CD4-positive, alpha-beta T cell treated with Interleukin-6 for 4 hours (primary cell): ENCODE measurements around the gene NXNL2.
A peak's percentile ranks its signal among the peaks of the same experiment; 100 is the strongest.

Source experiments
- DNase-seq: peaks from one replicate; pipeline ENCODE4 v3.0.0-alpha.2; 2020; ENCODE audit warnings: mixed read lengths

Gene NXNL2

DNA sequence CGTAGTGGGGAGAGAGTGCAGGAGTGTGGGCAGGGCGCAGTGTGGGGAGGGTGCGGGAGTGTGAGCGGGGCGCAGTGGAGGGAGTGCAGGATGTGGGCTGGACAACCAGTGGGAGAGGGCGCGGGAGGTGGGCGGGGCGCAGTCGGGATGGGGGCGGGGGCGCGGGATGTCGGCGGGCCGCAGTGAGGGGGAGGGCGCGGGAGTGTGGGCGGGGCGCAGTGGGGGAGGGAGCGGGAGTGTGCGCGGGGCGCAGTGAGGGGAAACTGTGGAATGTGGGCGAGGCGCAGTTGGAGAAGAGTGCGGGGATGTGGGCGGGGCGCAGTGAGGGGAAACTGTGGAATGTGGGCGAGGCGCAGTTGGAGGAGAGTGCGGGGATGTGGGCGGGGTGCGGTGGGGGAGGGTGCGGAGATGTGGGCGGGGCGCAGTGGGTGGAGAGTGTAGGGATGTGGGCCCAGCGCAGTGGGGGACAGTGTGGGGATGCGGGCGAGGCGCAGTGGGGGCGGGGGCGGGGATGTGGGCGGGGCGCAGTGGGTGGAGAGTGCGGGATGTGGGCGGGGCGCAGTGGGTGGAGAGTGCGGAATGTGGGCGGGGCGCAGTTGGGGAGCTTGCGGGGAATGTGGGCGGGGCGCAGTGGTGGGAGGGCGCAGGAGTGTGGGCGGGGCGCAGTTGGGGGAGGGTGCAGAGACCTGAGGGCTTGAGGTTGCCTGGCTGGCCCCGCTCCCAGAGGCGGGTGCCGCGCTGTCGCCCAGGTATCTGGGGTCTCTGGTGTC is at the start of gene NXNL2:
TSS of gene NXNL2 (plus strand) at position 723 of the 770 bp plus-strand sequence. CDS start 257 bp downstream, outside the sequence.
- DNase-seq: peak; percentile 65

- no peak for DNase-seq
Observed at GRCh38 chr9:88488166-88488565, 46.8 kb upstream of the NXNL2 start.

DNA sequence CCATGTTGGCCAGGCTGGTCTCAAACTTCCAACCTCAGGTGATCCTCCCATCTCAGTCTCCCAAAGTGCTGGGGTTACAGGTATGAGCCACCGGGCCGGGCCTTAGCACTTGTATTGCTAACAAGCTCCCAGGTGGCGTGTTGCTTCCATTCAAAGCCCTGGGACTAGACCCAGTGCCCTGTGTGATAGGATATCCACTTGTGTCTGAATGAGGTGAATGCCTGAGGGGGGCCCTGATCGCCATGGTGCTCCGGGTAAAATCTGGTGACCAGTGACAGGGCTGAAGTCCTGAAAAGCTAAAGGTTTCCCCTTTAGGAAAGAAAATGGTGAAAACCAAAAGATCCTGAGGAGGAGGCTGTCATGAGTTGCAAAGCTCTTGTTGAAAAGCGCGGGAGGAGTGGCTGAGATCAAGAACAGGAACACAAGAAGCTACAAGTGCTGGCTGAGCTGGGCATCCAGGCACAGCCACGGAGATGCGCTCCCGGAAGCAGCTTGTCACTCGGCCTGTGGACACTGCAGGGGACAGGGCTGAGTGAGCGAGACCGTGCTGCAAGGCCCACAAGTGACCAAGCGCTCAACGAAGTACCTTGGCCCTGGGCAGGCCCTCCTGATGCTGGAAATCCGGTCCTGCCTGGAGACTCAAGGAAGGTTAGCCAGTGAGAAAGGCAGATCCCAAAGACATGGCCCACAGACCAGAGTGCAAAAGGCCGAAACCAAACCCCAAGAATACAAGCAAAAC is 39.8 kb upstream of the NXNL2 start:
- no peak for DNase-seq

DNA sequence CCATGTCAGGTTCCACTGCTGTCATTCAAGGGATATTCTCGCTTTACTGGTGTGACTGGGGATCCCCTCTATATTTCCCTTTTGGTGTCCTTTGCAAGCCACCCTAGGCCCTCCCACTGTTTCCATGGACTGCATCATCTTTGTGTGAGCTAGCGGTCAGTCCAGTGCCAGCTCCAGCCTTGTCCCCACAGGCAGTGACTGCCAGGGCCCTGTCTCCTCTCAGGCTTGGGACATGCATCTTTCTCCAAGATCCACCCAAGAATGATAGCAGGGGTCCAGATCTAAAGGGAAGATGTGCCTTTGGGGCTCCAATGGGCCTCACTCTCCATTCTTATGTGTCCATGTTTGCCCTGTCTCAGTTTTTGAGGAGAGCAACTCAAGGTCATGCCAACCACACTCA is 37.8 kb upstream of the NXNL2 start:
- no peak for DNase-seq

DNA sequence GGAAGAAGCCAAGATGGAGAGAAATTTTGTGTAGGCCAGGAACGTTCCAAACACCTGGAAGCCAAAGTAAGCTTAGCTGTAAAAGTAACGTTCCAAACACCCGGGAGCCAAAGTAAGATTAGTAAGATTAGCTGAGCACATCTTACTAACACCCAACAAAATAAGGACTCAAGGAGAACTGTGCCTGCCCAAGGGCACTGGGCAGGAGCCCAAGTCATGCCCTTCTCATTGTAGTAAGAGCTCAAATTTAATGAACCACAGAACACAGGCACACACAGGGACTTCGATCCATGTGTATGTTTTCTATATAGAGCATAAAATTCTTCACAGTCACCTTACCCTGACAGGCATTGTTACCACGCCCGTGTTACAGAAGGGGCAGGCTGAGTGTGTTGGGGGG is 36.1 kb upstream of the NXNL2 start:
- DNase-seq: no peak

DNA sequence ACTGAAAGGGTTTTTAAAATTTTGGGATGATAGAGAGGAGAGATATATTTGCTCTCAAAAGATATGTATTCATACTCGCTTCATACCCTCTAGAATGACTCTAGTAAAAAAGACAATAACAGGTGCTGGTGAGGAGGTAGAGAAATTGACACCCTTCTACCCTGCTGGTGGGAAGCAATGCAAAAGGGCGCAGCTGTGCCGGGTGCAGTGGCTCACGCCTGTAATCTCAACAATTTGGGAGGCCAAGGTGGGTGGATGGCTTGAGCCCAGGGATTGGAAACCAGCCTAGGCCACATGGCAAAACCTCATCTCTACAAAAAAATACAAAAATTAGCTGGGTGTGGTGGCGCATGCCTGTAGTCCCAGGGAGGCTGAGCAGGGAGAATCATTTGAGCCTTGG is 33.9 kb upstream of the NXNL2 start:
- no peak for DNase-seq

- DNase-seq: no peak
Observed at GRCh38 chr9:88502552-88503034, 32.4 kb upstream of the NXNL2 start.

- no peak for DNase-seq
Observed at GRCh38 chr9:88503081-88503844, 31.7 kb upstream of the NXNL2 start.

DNA sequence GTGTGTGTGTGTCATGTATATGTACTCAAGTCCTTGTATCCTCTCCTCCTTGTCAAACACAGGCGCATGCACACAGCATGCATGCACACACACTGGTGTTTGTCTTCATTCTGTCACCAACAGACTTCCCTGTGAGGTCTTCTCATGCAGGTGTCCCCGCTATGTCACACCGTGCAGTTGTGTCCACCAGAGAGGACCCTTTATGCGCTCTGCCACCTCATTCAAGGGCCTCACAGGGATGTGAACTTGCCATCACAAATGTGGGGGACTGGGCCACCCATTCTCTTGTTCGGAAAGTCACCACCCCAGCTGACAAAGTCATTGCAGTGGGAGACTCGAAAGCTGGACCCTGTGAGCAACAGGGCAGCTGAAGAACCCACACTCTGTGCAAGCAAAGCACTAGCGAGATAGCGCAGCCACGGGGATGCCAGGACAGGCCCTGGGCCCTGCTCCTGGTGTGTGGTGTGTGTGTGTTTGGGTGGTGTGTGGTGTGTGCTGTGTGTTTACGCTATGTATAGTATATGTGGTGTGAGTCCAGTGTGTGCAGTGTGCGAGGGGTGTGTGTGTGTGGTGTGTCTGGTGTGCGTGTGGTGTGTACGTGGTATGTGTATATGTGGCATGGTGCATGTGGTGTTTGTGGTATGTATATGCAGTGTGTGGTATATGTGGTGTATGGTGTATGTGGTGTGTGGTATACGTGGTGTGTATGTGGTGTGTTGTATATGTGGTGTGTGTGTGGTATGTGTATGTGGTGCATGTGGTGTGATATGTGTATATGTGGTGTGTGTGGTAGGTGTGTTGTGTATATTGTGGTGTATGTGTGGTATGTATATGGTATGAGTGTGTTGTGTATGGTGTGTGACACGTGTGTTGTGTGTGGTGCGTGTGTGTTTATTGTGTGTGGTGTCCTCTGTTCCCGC is 30.9 kb upstream of the NXNL2 start:
- no peak for DNase-seq

DNA sequence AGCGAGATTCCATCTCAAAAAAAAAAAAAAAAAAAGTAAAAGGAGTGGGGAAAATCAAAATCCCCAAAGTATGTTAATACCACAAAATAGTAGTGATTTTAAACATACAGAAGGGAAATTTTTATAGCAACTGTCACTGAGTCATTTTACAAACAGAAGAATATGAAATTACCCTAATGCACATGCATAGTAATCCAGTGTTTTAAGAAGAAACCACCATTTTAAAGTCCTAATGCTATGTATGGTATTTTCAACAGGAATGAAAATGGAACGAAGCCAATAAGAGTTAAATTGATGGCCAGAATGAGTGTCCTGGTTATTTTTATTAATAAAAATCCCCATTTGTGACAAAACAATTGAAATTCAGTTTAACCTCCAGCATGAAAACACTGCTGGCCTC is 26.7 kb upstream of the NXNL2 start:
- no peak for DNase-seq

DNA sequence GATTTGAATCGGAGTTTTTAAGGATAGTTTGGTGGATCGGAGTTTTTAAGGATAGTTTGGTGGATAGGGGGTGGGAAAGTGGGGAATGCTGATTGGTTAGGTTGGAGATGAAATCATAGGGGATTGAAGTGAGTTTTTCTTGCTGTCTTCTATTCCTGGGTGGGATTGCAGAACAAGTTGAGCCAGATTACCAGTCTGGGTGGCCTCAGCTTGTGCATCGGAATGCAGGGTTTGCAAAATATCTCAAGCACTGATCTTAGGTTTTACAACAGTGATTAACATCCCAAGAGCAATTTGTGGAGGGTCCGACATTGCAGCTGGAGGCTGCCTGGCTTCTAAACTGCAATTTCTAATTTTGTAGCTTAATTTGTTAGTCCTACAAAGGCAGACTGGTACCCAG is 23.1 kb upstream of the NXNL2 start:
- no peak for DNase-seq

GRCh38 chr9:88514247-88514646 is 20.7 kb upstream of the NXNL2 start:
- no peak for DNase-seq

- no peak for DNase-seq
Observed at GRCh38 chr9:88521308-88521707, 13.7 kb upstream of the NXNL2 start.

GRCh38 chr9:88522360-88522759 is 12.6 kb upstream of the NXNL2 start:
- no peak for DNase-seq

DNA sequence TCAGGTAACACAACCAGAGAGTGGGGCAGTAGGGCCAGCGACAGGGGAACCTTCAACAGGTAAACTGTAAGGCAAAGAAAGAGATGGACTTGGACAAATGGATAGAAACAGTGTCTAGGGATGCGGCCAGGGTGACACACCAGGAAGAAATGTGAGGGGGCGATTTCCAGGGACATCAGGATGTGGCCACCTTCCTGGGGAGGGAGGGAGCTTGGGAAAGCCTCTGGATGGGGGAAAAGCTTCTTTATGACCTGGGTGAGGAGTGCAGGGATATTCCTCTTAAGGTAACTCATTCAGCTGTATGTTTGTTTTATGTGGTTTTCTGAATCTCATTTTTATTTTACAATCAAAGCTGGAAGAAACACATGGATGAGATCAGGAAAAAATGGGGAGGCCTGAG is 11.9 kb upstream of the NXNL2 start:
- no peak for DNase-seq

DNA sequence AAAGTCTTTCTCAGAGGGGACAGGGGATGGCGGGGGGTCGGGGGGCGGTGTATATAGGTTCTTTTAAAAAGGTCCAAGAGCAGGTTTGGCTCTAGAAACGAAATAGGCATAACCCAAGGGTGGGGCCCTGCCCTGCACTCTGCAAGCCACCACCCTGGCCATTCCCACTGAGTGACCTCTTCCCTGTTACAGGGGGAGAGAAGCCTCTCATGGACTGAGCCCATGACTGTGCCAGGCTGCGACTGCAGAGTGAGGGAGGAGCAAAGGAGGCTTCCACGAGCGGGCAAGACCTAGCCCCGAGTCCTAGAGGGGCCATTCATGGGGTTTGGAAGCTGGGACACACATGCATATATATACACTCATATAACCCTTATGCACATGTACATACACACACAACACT is 10.1 kb upstream of the NXNL2 start:
- no peak for DNase-seq

DNA sequence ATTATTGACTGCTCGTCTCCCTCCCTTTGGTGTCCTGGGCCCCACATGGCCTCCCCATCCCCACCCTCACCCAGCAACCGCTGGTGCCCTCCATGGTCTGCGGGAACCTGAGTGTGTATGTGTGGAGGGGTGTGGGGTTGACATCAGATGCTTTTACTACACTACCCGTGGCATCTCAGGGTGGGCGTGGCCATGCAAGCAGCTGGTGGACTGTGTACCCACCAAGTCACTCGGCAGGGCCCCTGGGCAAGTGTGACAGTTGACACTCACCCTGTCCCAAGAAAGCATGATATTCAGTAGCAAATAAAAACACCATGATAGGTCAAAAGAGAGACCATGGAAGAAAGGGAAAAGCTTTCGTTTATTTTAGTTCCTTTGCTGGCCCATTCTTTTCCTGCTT is 7.4 kb upstream of the NXNL2 start:
- DNase-seq: no peak

DNA sequence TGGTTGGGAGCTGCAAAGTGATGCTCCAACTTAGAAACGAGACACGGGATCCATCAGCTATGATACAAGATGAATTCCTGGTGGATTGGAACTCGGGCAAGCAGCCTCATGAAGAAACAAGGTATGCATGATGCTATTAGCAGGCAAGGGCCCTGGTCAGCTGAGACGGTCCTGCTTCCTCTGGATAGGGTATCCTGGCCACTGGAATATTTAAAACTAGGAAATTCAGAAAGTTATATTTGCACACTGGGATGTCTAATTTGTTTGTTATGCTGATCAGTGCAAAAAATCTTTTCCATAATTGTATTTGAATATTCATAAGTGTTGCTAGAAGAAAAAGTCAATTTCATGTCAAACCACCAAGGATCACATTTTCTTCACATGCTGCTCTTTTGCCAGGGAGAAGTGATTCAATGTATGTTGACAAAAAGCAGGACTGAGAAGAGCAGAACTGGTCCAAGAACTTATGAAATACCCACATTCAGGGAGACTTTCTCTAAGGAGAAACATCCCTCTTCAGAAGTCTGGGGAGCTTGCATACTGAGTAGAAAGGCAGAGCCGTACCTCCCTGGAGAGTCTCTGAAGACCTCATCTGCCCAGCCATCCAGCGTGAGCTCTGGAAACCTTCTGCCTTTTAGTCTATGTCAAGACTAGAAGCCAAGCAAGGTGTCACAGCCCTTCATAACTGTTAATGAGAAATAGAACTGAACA is 6.7 kb upstream of the NXNL2 start:
- DNase-seq: no peak

- DNase-seq: no peak
Observed at GRCh38 chr9:88529496-88529895, 5.5 kb upstream of the NXNL2 start.

DNA sequence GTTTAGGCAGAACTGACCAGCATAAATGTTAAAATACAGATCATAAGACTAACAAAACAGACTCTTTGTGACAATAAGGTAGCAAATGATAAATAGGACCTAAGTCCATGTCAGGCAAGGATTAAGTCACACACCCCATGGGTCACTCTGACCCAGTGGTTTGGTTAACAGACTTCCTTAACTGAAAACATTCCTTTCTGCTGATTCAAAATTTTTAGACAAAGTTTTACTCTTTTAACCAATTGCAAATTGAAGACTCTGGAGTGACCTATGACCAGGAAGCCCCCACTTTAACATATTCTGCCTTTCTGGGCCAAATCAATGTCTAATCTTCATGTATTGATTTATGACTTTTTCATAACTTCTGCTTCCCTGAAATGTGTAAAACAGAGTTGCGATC is 4.9 kb upstream of the NXNL2 start:
- no peak for DNase-seq

GRCh38 chr9:88531920-88532698 is 2.9 kb upstream of the NXNL2 start:
- peak; percentile 21 for DNase-seq
